ENCODE data around the gene KCNK10. TPM values are rescaled to one million over a fixed set of nuclear protein-coding genes. Genes with fewer than 3 reads are reported as not detected.

The KCNK10 gene
- total RNA-seq, 6 experiments from 2014 or later = not detected

DNA sequence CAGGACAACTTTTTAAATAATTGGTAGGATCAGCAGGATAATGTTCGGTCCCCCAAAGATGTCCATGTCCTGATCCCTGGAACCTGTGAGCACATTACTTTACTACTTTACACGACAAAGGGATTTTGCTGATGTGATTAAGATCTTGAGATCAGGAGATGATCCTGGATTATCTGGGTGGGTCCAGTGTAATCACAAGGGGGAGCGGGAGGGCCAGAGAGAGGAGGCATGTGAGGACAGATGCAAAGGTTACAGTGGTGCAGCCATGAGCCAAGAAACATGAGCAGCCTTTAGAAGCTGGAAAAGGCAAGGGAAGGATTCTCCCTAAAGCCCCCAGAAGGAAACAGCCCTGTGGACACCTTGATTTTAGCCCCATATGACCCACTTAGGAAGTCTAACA lies 33.1 kb downstream of the KCNK10 start:
- Histone ChIP-seq H3K27me3 (no peaks in the 10 kb centered on the region), H3K4me3 (no peak overlapping the region), H3K27ac (no peak overlapping the region), H3K36me3 (no peaks in the 10 kb centered on the region), H3K9me3 (no peaks in the 10 kb centered on the region), H3K4me1 (no peaks in the 10 kb centered on the region)
- WGBS (ENCODE audit: insufficient coverage, low coverage, low lambda C conversion rate, missing lambda C conversion rate) = 92% methylated on average over 2 of the region's 3 CpGs
- intact Hi-C loops (cut with DNase I) = no loop called here
- no peak for DNase-seq
- TF ChIP-seq, protein P1, sequence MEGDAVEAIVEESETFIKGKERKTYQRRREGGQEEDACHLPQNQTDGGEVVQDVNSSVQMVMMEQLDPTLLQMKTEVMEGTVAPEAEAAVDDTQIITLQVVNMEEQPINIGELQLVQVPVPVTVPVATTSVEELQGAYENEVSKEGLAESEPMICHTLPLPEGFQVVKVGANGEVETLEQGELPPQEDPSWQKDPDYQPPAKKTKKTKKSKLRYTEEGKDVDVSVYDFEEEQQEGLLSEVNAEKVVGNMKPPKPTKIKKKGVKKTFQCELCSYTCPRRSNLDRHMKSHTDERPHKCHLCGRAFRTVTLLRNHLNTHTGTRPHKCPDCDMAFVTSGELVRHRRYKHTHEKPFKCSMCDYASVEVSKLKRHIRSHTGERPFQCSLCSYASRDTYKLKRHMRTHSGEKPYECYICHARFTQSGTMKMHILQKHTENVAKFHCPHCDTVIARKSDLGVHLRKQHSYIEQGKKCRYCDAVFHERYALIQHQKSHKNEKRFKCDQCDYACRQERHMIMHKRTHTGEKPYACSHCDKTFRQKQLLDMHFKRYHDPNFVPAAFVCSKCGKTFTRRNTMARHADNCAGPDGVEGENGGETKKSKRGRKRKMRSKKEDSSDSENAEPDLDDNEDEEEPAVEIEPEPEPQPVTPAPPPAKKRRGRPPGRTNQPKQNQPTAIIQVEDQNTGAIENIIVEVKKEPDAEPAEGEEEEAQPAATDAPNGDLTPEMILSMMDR (IDR thresholded peaks at IDR 0.05) = no peak
- TF ChIP-seq POLR2A (IDR thresholded peaks at IDR 0.05) = no peak
- ATAC-seq = no peak

DNA sequence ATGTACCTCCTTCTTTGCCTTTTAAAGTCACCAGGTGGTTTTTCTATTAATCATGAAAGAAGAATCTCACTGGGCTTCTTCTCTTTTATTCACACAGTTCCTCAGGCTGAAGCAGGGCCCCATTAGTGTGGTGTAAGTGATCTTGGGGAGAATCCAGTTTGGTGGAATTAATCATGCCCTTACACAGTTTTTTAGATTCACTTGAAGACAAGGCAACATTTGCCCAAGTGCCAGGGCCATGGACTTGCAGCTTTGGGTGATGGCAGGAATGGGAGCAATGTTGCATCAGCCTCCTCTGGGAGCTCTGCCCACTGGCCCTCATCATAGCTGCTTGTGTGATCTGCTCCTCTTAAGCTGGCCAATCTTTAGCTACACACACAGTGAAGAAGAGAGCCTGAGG lies 33.8 kb downstream of the KCNK10 start:
- TF ChIP-seq, protein P1 (IDR thresholded peaks at IDR 0.05) = no peak
- Histone ChIP-seq H3K4me3 (no peak overlapping the region), H3K27me3 (no peaks in the 10 kb centered on the region), H3K36me3 (no peaks in the 10 kb centered on the region), H3K4me1 (no peaks in the 10 kb centered on the region), H3K9me3 (no peaks in the 10 kb centered on the region), H3K27ac (no peak overlapping the region)
- ATAC-seq (peak; percentile 90 to 100 (median 96)), DNase-seq (peak; percentile 28 to 78 (median 75))
- intact Hi-C loops (cut with DNase I) = no loop called here

DNA sequence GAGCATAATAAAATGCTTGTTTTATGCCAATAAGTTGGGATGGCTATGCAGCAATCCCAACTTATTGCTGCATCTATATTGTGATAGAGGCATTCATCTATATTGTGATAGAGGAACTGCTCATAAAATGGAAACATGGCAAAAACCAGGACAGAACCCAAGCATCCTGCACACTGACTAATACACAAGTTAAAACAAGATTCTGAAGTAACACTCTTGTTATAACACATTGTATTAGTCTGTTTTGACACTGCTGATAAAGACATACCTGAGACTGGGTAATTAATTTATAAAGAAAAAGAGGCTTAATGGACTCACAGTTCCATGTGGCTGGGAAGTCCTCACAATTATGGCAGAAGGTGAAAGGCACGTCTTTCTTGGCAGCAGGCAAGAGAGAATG lies 36.8 kb downstream of the KCNK10 start:
- no peak overlapping the region for H3K27ac ChIP-seq
- no peaks in the 10 kb centered on the region for H3K9me3 ChIP-seq
- WGBS (ENCODE audit: insufficient coverage, low coverage, low lambda C conversion rate, missing lambda C conversion rate) = 46% methylated on average over 1 of the region's 1 CpG
- no peaks in the 10 kb centered on the region for H3K36me3 ChIP-seq
- no peaks in the 10 kb centered on the region for H3K4me1 ChIP-seq
- no peak for DNase-seq
- H3K27me3 ChIP-seq = no peaks in the 10 kb centered on the region
- intact Hi-C loops (cut with DNase I) = no loop called here
- H3K4me3 ChIP-seq = no peak overlapping the region
- no peak for ATAC-seq
- no peak for TF ChIP-seq POLR2A (IDR thresholded peaks at IDR 0.05)
- TF ChIP-seq, protein P1 (IDR thresholded peaks at IDR 0.05) = no peak

DNA sequence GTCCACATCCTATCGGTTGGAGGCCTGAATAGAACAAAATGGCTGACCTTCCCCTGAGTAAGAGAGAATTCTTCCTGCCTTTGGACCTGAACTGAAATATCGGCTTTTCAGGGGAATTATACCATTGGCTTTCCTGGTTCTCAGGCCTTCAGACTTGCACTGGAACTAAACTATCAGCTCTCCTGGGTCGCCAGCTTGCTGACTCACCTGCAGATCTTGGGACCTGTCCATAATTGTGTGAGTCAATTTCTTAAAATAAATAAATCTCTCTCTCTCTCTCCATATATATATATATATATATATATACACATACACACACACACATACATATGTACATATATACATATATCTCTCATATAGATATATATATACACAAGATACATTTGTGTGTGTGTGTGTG lies 41.6 kb downstream of the KCNK10 start:
- Histone ChIP-seq H3K4me1 (no peaks in the 10 kb centered on the region), H3K9me3 (no peaks in the 10 kb centered on the region), H3K4me3 (no peak overlapping the region), H3K36me3 (no peaks in the 10 kb centered on the region), H3K27me3 (no peaks in the 10 kb centered on the region), H3K27ac (no peak overlapping the region)
- intact Hi-C loops (cut with DNase I) = no loop called here
- 33% methylated on average over 1 of the region's 3 CpGs for WGBS (ENCODE audit: insufficient coverage, low coverage, low lambda C conversion rate, missing lambda C conversion rate)
- ATAC-seq = no peak
- DNase-seq = no peak
- TF ChIP-seq, protein P1 (IDR thresholded peaks at IDR 0.05) = no peak
- no peak for TF ChIP-seq POLR2A (IDR thresholded peaks at IDR 0.05)

DNA sequence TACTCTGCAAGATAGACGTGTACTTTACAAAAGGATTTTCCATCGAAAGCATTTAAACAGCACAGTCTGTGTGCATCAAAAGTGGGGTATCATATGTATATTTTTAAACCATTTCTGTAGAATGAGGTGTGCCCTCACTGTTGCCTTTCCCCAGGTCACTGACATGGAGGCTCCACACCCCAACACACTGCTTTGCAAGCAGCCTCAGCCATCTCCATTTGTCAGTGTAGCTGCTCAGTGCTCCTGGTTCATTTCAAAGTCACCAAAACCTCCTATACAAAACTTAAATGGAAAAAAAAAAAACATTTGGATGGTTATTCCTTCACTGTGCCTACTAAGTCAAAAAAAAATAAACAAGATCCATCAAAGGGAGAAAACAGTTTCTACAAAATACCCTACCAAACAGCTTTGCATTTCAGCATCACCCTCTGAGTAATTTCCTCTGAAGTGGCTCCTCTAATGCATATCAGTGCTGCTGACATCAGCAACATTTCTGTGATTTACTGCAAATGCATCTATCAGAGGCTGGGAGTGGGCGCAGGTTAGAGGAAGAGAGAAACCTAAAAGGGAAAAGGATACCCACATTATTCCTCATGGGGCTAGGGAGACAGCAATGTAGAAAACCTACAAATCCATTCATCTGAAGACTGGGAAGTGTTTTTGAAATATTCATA lies 46.0 kb downstream of the KCNK10 start:
- Histone ChIP-seq H3K9me3 (no peaks in the 10 kb centered on the region), H3K4me3 (no peak overlapping the region), H3K27me3 (no peaks in the 10 kb centered on the region), H3K36me3 (no peaks in the 10 kb centered on the region), H3K27ac (no peak overlapping the region), H3K4me1 (no peaks in the 10 kb centered on the region)
- DNase-seq (no peak), ATAC-seq (no peak)
- TF ChIP-seq POLR2A (IDR thresholded peaks at IDR 0.05) = no peak
- WGBS (ENCODE audit: insufficient coverage, low coverage, low lambda C conversion rate, missing lambda C conversion rate) = 79% methylated on average over 3 of the region's 3 CpGs
- intact Hi-C loops (cut with DNase I) = no loop called here
